SU-DHL-6 (cell line): ENCODE data around the gene ZBTB24.

ENCODE experiments used
- H2AFZ ChIP-seq: fragments of 200-600 bp; sonication (generic); 2 replicates; pipeline ENCODE4 v1.6.1; 2014; ENCODE audit warnings: low read depth, mild to moderate bottlenecking, moderate library complexity, mixed read lengths, antibody characterized with exemption, low read length; ENCODE audit not compliant: severe bottlenecking
- H3F3A ChIP-seq: fragments of 200-600 bp; shearing (Covaris generic); 2 replicates; pipeline ENCODE4 v1.6.0; 2016; ENCODE audit warnings: antibody characterized with exemption, mild to moderate bottlenecking; ENCODE audit not compliant: insufficient read depth
- H3K27ac ChIP-seq: fragments of 200-600 bp; sonication (generic); 2 replicates; pipeline ENCODE4 v1.5.1; 2016; ENCODE audit warnings: low read depth, mild to moderate bottlenecking, low read length, moderate library complexity, mixed read lengths
- H3K27me3 ChIP-seq: fragments of 200-600 bp; sonication (generic), shearing (Covaris generic); 2 replicates; pipeline ENCODE4 v1.6.0; 2014; ENCODE audit warnings: mild to moderate bottlenecking, low read length
- H3K36me3 ChIP-seq: fragments of 200-600 bp; sonication (generic); 2 replicates; pipeline ENCODE4 v1.6.1; 2014; ENCODE audit warnings: mild to moderate bottlenecking, low read length, mixed read lengths
- H3K4me2 ChIP-seq: fragments of 300-600, 200-600 bp; shearing (Covaris generic), sonication (generic); 2 replicates; pipeline ENCODE4 v1.6.0; 2014; ENCODE audit warnings: low read length, low read depth, mild to moderate bottlenecking; ENCODE audit not compliant: poor library complexity, severe bottlenecking
- H3K4me3 ChIP-seq: fragments of 200-600 bp; sonication (generic); 2 replicates; pipeline ENCODE4 v1.5.1; 2014; ENCODE audit warnings: antibody characterized with exemption, low read length, mild to moderate bottlenecking, mixed read lengths; ENCODE audit not compliant: insufficient read depth, poor library complexity, severe bottlenecking
- H3K79me2 ChIP-seq: fragments of 200-600 bp; sonication (generic); 2 replicates; pipeline ENCODE4 v1.6.1; 2014; ENCODE audit warnings: mild to moderate bottlenecking, low read length, moderate library complexity; ENCODE audit not compliant: insufficient read depth
- H3K9ac ChIP-seq: fragments of 200-600 bp; sonication (generic); 2 replicates; pipeline ENCODE4 v1.7.0; 2014; ENCODE audit warnings: mild to moderate bottlenecking, low read length
- H3K9me2 ChIP-seq: fragments of 200-600 bp; sonication (generic); replicated peaks from 2 replicates; pipeline ENCODE4 v1.6.1; 2014; ENCODE audit warnings: low read length; ENCODE audit not compliant: insufficient read depth
- H3K9me3 ChIP-seq: fragments of 200-600 bp; sonication (generic); 2 replicates; pipeline ENCODE4 v1.6.1; 2014; ENCODE audit warnings: low read length, mixed read lengths; ENCODE audit not compliant: insufficient read depth
- H4K20me1 ChIP-seq: fragments of 200-600 bp; sonication (generic); 2 replicates; pipeline ENCODE4 v1.6.1; 2014; ENCODE audit warnings: low read depth, mild to moderate bottlenecking, antibody characterized with exemption, low read length, moderate library complexity, mixed read lengths
- CTCF ChIP-seq: fragments of 200-600 bp; sonication (generic); IDR thresholded peaks from one replicate; pipeline ENCODE4 v1.5.1; 2017; ENCODE audit warnings: antibody characterized with exemption, mild to moderate bottlenecking, low read length, moderate library complexity; ENCODE audit not compliant: insufficient read depth, poor library complexity, severe bottlenecking
- EZH2phosphoT487 ChIP-seq: fragments of 200-600 bp; sonication (generic), shearing (Covaris generic); conservative IDR thresholded peaks from 2 replicates; pipeline ENCODE4 v1.6.1; 2018; ENCODE audit warnings: mild to moderate bottlenecking, antibody characterized with exemption, low read length, moderate library complexity, mixed read lengths

The ZBTB24 gene

GRCh38 chr6:109440331-109441068 lies 42.5 kb downstream of the ZBTB24 start, which contains the start of the genes PPIL6 and SMPD2:
TSS of gene PPIL6 (minus strand) at chr6:109440628. CDS start at chr6:109440590, 38 bp downstream.
TSS of gene SMPD2 (plus strand) at chr6:109440724. CDS start at chr6:109441122, 398 bp downstream.
- Histone ChIP-seq H3K79me2 (no peaks in the 10 kb centered on the region), H3K36me3 (no peaks in the 10 kb centered on the region), H3K4me3 (peak within 1 kb of the TSS; percentile 99), H3K27me3 (no peaks in the 10 kb centered on the region; the same call in 1 of the 2 replicates), H3K4me2 (peak within 1 kb of the TSS; percentile 61), H3F3A (0 out of 2 replicates have a peak, but pooled peaks cover 4% of the 10 kb centered on the region), H3K9ac (peak within 1 kb of the TSS; percentile 97), H4K20me1 (no peaks in the 10 kb centered on the region), H2AFZ (peak within 1 kb of the TSS; percentile 96), H3K9me2 (no peaks in the 10 kb centered on the region), H3K9me3 (no peaks in the 10 kb centered on the region), H3K27ac (peak within 1 kb of the TSS; percentile 62)
- TF ChIP-seq EZH2phosphoT487 (no peak), CTCF (no peak)

- Histone ChIP-seq H3K79me2 (no peaks in the 10 kb centered on the region), H4K20me1 (no peaks in the 10 kb centered on the region), H3K9me2 (no peaks in the 10 kb centered on the region), H3F3A (0 out of 2 replicates have a peak, but pooled peaks cover 4% of the 10 kb centered on the region), H3K4me2 (no peak overlapping the region), H3K36me3 (no peaks in the 10 kb centered on the region), H3K4me3 (no peak overlapping the region), H2AFZ (no peak overlapping the region), H3K27ac (no peak overlapping the region), H3K9me3 (no peaks in the 10 kb centered on the region), H3K27me3 (no peaks in the 10 kb centered on the region; the same call in 1 of the 2 replicates), H3K9ac (no peak overlapping the region)
- TF ChIP-seq EZH2phosphoT487 (no peak), CTCF (no peak)
Observed at GRCh38 chr6:109436041-109436440, 47.0 kb downstream of the ZBTB24 start.

- Histone ChIP-seq H3F3A (no peaks in the 10 kb centered on the region), H3K27me3 (no peaks in the 10 kb centered on the region; the same call in 1 of the 2 replicates), H3K9ac (no peak overlapping the region), H3K9me3 (no peaks in the 10 kb centered on the region), H3K36me3 (no peaks in the 10 kb centered on the region), H4K20me1 (no peaks in the 10 kb centered on the region), H2AFZ (no peak overlapping the region), H3K4me2 (no peak overlapping the region), H3K79me2 (no peaks in the 10 kb centered on the region), H3K27ac (no peak overlapping the region), H3K4me3 (no peak overlapping the region), H3K9me2 (no peaks in the 10 kb centered on the region)
- TF ChIP-seq EZH2phosphoT487 = no peak
- TF ChIP-seq CTCF = no peak
Observed at GRCh38 chr6:109434456-109434855, 48.6 kb downstream of the ZBTB24 start.
